WI38 (cell line): ENCODE measurements around the gene DPPA4.
"Not testable (repeated sequence)": the region's sequence is repeated elsewhere in the genome, so short reads cannot be mapped to it uniquely, and the experiment has no call there.

Experiments
- H3K4me3 ChIP-seq: 2 replicates; pipeline ENCODE4 v1.5.1; 2011; ENCODE audit warnings: low read depth, mild to moderate bottlenecking, control low read depth, low read length
- CTCF ChIP-seq: IDR thresholded peaks from 2 replicates; pipeline ENCODE4 v1.5.1; 2012; ENCODE audit warnings: low read depth, mild to moderate bottlenecking, control low read depth, low read length

The DPPA4 gene

GRCh38 chr3:109372639-109373038 lies 35.3 kb upstream of the DPPA4 start:
- no peak overlapping the region for H3K4me3 ChIP-seq
- no peak for TF ChIP-seq CTCF

- no peak for TF ChIP-seq CTCF
- H3K4me3 ChIP-seq, result no peak overlapping the region
Observed at GRCh38 chr3:109369510-109369909, 32.2 kb upstream of the DPPA4 start.

DNA sequence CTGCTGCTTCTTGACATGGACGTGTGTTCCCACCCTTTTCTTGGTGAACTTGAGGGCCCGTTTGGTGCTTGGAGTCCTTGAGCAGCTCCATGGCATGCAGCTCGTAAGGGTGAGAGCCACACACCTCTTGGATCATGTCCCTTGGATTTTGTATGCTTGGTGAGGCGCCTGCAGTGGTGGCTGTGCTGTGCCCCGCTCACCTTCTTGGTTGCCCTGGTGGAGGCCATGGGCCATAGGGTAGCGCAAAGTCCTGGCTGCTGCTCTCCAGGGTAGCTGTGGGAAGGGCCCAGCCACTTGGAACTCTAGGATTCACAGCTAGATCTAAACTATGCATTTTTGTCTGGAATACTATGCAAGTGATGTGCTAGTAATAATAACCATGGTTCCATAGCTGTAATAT lies 26.7 kb upstream of the DPPA4 start:
- no peak overlapping the region for H3K4me3 ChIP-seq
- no peak for TF ChIP-seq CTCF

- no peak overlapping the region for H3K4me3 ChIP-seq
- TF ChIP-seq CTCF, result no peak
Observed at GRCh38 chr3:109363634-109364033, 26.3 kb upstream of the DPPA4 start.

- TF ChIP-seq CTCF, result no peak
- H3K4me3 ChIP-seq, result no peak overlapping the region
Observed at GRCh38 chr3:109362823-109363222, 25.5 kb upstream of the DPPA4 start.

DNA sequence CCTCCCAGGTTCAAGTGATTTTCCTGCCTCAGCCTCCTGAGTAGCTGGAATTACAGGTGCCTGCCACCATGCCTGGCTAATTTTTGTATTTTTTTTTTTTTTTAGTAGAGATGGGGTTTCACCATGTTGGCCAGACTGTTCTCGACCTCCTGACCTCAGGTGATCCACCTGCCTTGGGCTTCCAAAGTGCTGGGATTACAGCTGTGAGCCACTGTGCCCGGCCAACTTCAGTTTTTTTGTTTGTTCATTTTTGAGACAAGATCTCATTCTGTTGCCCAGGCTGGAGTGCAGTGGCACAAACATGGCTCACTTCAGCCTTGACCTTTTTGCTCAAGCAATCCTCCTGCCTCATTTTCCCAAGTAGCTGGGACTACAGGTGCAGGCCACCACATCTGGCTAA lies 21.5 kb upstream of the DPPA4 start:
- H3K4me3 ChIP-seq, result not testable (repeated sequence)

GRCh38 chr3:109356442-109357155 lies 19.3 kb upstream of the DPPA4 start:
- no peak for TF ChIP-seq CTCF
- H3K4me3 ChIP-seq, result no peak overlapping the region
